KOPT-K1 (cell line): ENCODE data around the gene CFDP1.

Experiments
- H3K27ac ChIP-seq: fragments of 200-600 bp; sonication (generic); 2 replicates; pipeline ENCODE4 v1.5.1; 2016; ENCODE audit warnings: antibody characterized with exemption, mild to moderate bottlenecking, low read depth, low read length; ENCODE audit not compliant: poor library complexity, severe bottlenecking
- H3K36me3 ChIP-seq: fragments of 200-600 bp; sonication (generic); 2 replicates; pipeline ENCODE4 v1.5.1; 2017; ENCODE audit warnings: antibody characterized with exemption, mild to moderate bottlenecking, low read length, moderate library complexity; ENCODE audit not compliant: insufficient read depth
- H3K9me3 ChIP-seq: fragments of 200-600 bp; sonication (generic); 2 replicates; pipeline ENCODE4 v1.5.1; 2017; ENCODE audit warnings: antibody characterized with exemption, low read length, mild to moderate bottlenecking; ENCODE audit not compliant: insufficient read depth, poor library complexity, severe bottlenecking

CFDP1 gene

DNA sequence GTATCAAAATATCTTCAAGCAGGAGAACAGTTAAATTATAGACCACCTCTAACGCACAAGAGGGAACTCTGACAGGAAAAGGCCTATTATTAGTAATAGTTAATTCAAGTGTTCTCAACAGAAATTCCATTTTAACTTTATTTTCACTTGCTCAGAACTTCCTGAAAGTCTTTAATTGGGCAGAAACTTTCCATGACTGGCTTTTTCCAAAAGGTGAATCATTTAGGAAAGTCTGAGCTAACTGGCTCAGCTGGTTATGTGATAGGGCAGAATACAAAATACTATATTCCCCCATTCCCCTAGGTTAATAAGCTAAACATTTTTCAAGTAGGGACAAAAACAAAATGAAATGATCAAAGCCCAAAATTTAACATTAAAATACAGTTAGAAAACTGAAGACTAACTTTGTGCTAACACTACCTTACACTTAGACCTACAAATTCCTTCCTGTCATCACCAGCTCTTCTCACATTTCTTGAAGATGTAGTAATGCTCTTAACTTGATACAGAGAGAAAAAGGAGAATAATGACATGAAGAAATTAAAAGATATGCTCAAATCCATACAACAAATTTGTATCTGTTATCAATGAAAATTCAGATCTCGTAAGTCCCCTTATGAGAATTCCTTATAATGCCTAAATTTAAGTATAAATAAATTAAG is 31.0 kb downstream of the CFDP1 start:
- H3K27ac ChIP-seq, result no peak overlapping the region
- no peaks in the 10 kb centered on the region for H3K9me3 ChIP-seq
- peaks cover 35% of the 10 kb centered on the region for H3K36me3 ChIP-seq

DNA sequence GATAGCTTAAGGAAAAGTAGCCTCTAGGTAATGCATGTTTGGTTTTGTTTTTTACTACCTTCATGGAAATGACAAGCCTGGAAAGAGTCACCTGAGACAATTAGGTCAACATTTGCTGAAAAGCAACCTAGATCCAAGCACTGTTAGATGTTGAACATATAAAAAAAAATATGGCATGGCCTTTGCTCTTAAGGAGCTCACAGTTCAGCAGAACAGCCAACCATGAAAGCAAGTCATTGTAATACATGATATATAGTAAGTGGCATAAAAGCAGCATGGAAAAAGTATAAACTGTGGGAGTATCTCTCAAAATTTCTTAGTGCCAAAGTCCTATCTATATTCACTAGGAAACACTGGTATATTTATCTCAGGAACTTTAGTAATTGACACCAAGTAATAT is 31.6 kb downstream of the CFDP1 start:
- peaks cover 29% of the 10 kb centered on the region for H3K36me3 ChIP-seq
- no peak overlapping the region for H3K27ac ChIP-seq
- H3K9me3 ChIP-seq, result no peaks in the 10 kb centered on the region

DNA sequence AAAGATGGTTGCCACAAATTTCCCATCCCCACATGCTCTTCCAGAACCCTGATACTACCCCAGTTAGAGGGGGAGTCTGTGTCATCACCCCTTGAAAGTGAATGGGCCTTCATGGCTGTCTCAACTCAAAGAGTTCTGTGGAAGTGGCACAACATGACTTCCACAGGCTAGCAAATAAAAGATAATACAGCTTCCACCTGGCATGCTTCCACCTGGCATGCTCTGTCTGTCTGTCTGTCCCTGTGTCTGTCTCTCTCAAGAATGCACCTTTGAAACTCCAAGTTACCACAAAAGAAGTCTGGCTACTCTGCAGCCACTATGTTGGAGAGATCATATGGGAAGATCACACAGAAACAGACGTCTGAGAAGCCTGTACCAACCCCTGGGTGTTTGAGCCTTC is 35.0 kb downstream of the CFDP1 start:
- H3K36me3 ChIP-seq, result peaks cover 26% of the 10 kb centered on the region
- H3K9me3 ChIP-seq, result no peaks in the 10 kb centered on the region
- no peak overlapping the region for H3K27ac ChIP-seq

- no peak overlapping the region for H3K27ac ChIP-seq
- no peaks in the 10 kb centered on the region for H3K9me3 ChIP-seq
- peaks cover 48% of the 10 kb centered on the region for H3K36me3 ChIP-seq
Measured at GRCh38 chr16:75394941-75395340, 38.4 kb downstream of the CFDP1 start.

DNA sequence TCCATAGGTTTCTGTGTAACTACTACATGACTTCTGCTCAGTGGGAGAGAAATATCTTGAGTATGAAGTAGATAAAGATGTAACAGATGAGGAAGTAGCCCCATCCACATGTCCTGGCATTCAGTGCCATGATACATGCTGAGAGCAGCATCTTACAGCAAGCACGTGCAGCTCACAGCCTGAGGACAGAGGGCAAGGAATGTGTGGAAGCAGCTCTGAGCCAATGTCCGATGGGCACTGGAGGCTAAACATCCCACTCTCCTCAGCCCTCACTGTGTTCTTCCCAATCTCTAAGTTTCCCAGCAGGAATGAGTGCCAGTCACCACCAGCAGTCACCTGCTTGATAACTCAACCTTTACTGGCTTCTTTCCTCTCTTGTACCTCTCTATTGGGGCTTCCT is 40.4 kb downstream of the CFDP1 start:
- no peak overlapping the region for H3K27ac ChIP-seq
- H3K36me3 ChIP-seq, result peaks cover 60% of the 10 kb centered on the region
- H3K9me3 ChIP-seq, result no peaks in the 10 kb centered on the region

- no peak overlapping the region for H3K27ac ChIP-seq
- H3K36me3 ChIP-seq, result peaks cover 64% of the 10 kb centered on the region
Measured at GRCh38 chr16:75390926-75391653, 42.2 kb downstream of the CFDP1 start.

GRCh38 chr16:75389096-75389690 is 44.1 kb downstream of the CFDP1 start:
- no peak overlapping the region for H3K27ac ChIP-seq
- H3K36me3 ChIP-seq, result peaks cover 53% of the 10 kb centered on the region
- H3K9me3 ChIP-seq, result no peaks in the 10 kb centered on the region

More at GRCh38 chr16:75390926-75391653, 42.2 kb downstream of the CFDP1 start:
- no peaks in the 10 kb centered on the region for H3K9me3 ChIP-seq

DNA sequence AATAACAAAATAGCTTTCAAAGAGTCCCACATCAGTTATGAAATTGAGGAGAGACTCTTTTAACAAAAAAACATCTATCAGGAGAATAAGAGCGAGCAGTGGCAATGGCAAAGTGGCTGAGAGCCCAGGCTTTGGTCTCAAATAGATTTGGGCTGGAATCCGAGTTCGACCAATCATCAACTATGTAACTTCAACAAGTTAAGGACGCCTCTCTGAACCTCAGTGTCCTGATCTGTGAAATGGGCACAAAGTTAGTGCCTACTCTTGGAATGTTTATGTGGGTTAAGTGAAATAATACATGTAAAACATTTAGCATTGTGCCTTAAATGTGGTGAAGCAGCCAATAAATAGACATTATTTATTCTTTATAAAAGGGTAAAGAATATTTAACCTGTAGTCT is 45.4 kb downstream of the CFDP1 start:
- H3K36me3 ChIP-seq, result peaks cover 44% of the 10 kb centered on the region
- H3K9me3 ChIP-seq, result no peaks in the 10 kb centered on the region
- no peak overlapping the region for H3K27ac ChIP-seq

- Histone ChIP-seq H3K27ac (no peak overlapping the region), H3K36me3 (peaks cover 33% of the 10 kb centered on the region)
Measured at GRCh38 chr16:75385507-75386152, 47.7 kb downstream of the CFDP1 start.

GRCh38 chr16:75383141-75383540 is 50.2 kb downstream of the CFDP1 start:
- no peaks in the 10 kb centered on the region for H3K9me3 ChIP-seq
- H3K27ac ChIP-seq, result no peak overlapping the region
- H3K36me3 ChIP-seq, result peaks cover 22% of the 10 kb centered on the region

More at GRCh38 chr16:75385507-75386152, 47.7 kb downstream of the CFDP1 start:
- no peaks in the 10 kb centered on the region for H3K9me3 ChIP-seq

- no peaks in the 10 kb centered on the region for H3K9me3 ChIP-seq
- peaks cover 24% of the 10 kb centered on the region for H3K36me3 ChIP-seq
- H3K27ac ChIP-seq, result no peak overlapping the region
Measured at GRCh38 chr16:75382611-75383010, 50.7 kb downstream of the CFDP1 start.

DNA sequence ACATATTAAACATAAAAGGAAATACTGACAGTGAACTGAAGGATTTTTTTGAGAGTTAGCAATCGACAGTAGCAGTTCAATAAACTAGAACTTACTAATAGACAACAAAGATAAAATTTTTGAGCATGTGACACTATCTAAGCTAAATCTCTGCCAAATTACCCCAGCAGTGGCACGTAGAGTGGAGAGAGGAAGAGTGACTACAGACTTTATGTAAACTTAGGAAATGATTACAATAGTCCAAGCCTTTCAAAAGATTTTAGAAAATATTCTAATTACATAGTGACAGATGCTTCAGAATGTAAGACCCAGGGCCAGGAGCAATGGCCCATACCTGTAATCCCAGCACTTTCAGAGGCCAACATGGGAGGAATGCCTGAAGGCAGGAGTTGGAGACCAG is 52.4 kb downstream of the CFDP1 start:
- Histone ChIP-seq H3K9me3 (no peaks in the 10 kb centered on the region), H3K27ac (no peak overlapping the region), H3K36me3 (peaks cover 28% of the 10 kb centered on the region)

- Histone ChIP-seq H3K9me3 (no peaks in the 10 kb centered on the region), H3K36me3 (peaks cover 28% of the 10 kb centered on the region), H3K27ac (no peak overlapping the region)
Measured at GRCh38 chr16:75379911-75380847, 53.1 kb downstream of the CFDP1 start.

DNA sequence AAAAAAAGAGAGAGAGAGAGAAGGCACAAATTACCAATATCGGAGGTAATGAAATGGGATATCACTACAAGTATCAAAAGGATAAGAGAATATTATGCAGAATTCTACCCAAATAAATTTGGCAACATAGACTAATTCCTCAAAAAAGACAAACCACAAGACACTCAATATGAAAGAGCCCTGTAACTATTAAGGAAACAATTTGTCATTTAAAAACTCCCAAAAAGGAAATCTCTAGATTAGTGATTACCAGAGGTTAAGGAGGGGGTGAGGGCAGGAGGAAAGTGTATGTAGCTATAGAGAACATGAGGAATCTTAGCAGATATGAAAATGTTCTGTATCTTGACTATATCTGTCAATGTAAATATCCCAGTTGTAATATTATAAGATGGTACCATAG is 54.0 kb downstream of the CFDP1 start:
- H3K27ac ChIP-seq, result no peak overlapping the region
- H3K36me3 ChIP-seq, result peaks cover 28% of the 10 kb centered on the region

More for the DNA sequence above, 54.0 kb downstream of the CFDP1 start:
- H3K9me3 ChIP-seq, result no peaks in the 10 kb centered on the region
